MG63 (cell line): ENCODE data around the gene DPP10. TPM values are rescaled to one million over a fixed set of nuclear protein-coding genes. Genes with fewer than 3 reads are reported as not detected.

Experiments used
- DNase-seq: peaks from one replicate; pipeline ENCODE4 v3.0.0-alpha.2; 2020
- H3K27me3 ChIP-seq: fragments of 250-450 bp; sonication (Bioruptor Pico); 2 replicates; pipeline ENCODE4 v1.5.1; 2020; ENCODE audit warnings: mild to moderate bottlenecking, moderate library complexity
- H3K36me3 ChIP-seq: fragments of 250-450 bp; sonication (Bioruptor Pico); 2 replicates; pipeline ENCODE4 v1.5.1; 2020; ENCODE audit warnings: mild to moderate bottlenecking, moderate library complexity
- H3K4me3 ChIP-seq: fragments of 250-450 bp; sonication (Bioruptor Pico); 2 replicates; pipeline ENCODE4 v1.5.1; 2020; ENCODE audit warnings: mild to moderate bottlenecking, moderate library complexity
- H3K9me3 ChIP-seq: fragments of 250-450 bp; sonication (Bioruptor Pico); 2 replicates; pipeline ENCODE4 v1.5.1; 2020; ENCODE audit warnings: mild to moderate bottlenecking, moderate library complexity
- total RNA-seq: library from RNA; depleted of rRNA; stranded (reverse); fragments of >200 nt; shearing (Covaris generic); gene quantifications from 2 replicates; pipeline ENCODE4 v1.2.3, GENCODE V29; 2014; ENCODE audit warnings: low replicate concordance

Gene DPP10
- total RNA-seq, 1 experiment from 2014 or later = 6.4 TPM

- H3K27me3 ChIP-seq = no peaks in the 10 kb centered on the region
- DNase-seq = no peak
- H3K36me3 ChIP-seq = no peaks in the 10 kb centered on the region
- H3K9me3 ChIP-seq = no peaks in the 10 kb centered on the region
- no peak overlapping the region for H3K4me3 ChIP-seq
These were observed 347.5 kb downstream of the DPP10 start for GRCh38 chr2:114789989-114790388.

GRCh38 chr2:114797540-114797939 lies 355.1 kb downstream of the DPP10 start:
- H3K36me3 ChIP-seq = no peaks in the 10 kb centered on the region
- no peak for DNase-seq
- H3K9me3 ChIP-seq = no peaks in the 10 kb centered on the region
- no peaks in the 10 kb centered on the region; the same call in 1 of the 2 replicates for H3K27me3 ChIP-seq
- no peak overlapping the region for H3K4me3 ChIP-seq

GRCh38 chr2:114797942-114798341 lies 355.5 kb downstream of the DPP10 start:
- Histone ChIP-seq H3K9me3 (no peaks in the 10 kb centered on the region), H3K36me3 (no peaks in the 10 kb centered on the region), H3K27me3 (no peaks in the 10 kb centered on the region; the same call in 1 of the 2 replicates), H3K4me3 (no peak overlapping the region)
- DNase-seq = no peak

GRCh38 chr2:114800371-114800770 lies 357.9 kb downstream of the DPP10 start:
- H3K36me3 ChIP-seq = no peaks in the 10 kb centered on the region
- H3K27me3 ChIP-seq = no peaks in the 10 kb centered on the region; the same call in 1 of the 2 replicates
- no peaks in the 10 kb centered on the region for H3K9me3 ChIP-seq
- no peak overlapping the region for H3K4me3 ChIP-seq
- no peak for DNase-seq

- Histone ChIP-seq H3K9me3 (no peaks in the 10 kb centered on the region), H3K36me3 (no peaks in the 10 kb centered on the region), H3K27me3 (no peaks in the 10 kb centered on the region), H3K4me3 (no peak overlapping the region)
- DNase-seq = no peak
These were observed 362.8 kb downstream of the DPP10 start for GRCh38 chr2:114805195-114805594.

- no peaks in the 10 kb centered on the region for H3K27me3 ChIP-seq
- no peak for DNase-seq
- no peaks in the 10 kb centered on the region for H3K9me3 ChIP-seq
- no peak overlapping the region for H3K4me3 ChIP-seq
- H3K36me3 ChIP-seq = no peaks in the 10 kb centered on the region
These were observed 367.7 kb downstream of the DPP10 start for GRCh38 chr2:114810092-114810491.

- H3K9me3 ChIP-seq = no peaks in the 10 kb centered on the region
- H3K27me3 ChIP-seq = no peaks in the 10 kb centered on the region
- no peak overlapping the region for H3K4me3 ChIP-seq
- DNase-seq = peak; percentile 47
- no peaks in the 10 kb centered on the region for H3K36me3 ChIP-seq
These were observed 369.8 kb downstream of the DPP10 start for GRCh38 chr2:114812261-114812660.

GRCh38 chr2:114814355-114814754 lies 371.9 kb downstream of the DPP10 start:
- no peaks in the 10 kb centered on the region for H3K36me3 ChIP-seq
- no peak overlapping the region for H3K4me3 ChIP-seq
- DNase-seq = no peak
- H3K9me3 ChIP-seq = no peaks in the 10 kb centered on the region
- H3K27me3 ChIP-seq = no peaks in the 10 kb centered on the region

- no peaks in the 10 kb centered on the region for H3K36me3 ChIP-seq
- H3K9me3 ChIP-seq = no peaks in the 10 kb centered on the region
- no peak overlapping the region for H3K4me3 ChIP-seq
- DNase-seq = no peak
- H3K27me3 ChIP-seq = no peaks in the 10 kb centered on the region
These were observed 378.6 kb downstream of the DPP10 start for GRCh38 chr2:114821055-114821454.

- H3K9me3 ChIP-seq = no peaks in the 10 kb centered on the region
- no peak for DNase-seq
- peaks cover 3% of the 10 kb centered on the region; the same call in 1 of the 2 replicates for H3K27me3 ChIP-seq
- H3K36me3 ChIP-seq = no peaks in the 10 kb centered on the region
- no peak overlapping the region for H3K4me3 ChIP-seq
These were observed 401.5 kb downstream of the DPP10 start for GRCh38 chr2:114843963-114844362.

- H3K27me3 ChIP-seq = no peaks in the 10 kb centered on the region
- H3K36me3 ChIP-seq = no peaks in the 10 kb centered on the region
- no peak overlapping the region for H3K4me3 ChIP-seq
- H3K9me3 ChIP-seq = no peaks in the 10 kb centered on the region
- DNase-seq = no peak
These were observed 414.8 kb downstream of the DPP10 start for GRCh38 chr2:114857196-114857595.

GRCh38 chr2:114859726-114860510 lies 417.5 kb downstream of the DPP10 start:
- H3K4me3 ChIP-seq = no peak overlapping the region
- H3K36me3 ChIP-seq = no peaks in the 10 kb centered on the region
- H3K9me3 ChIP-seq = no peaks in the 10 kb centered on the region
- DNase-seq = no peak
- no peaks in the 10 kb centered on the region for H3K27me3 ChIP-seq

GRCh38 chr2:114862243-114862642 lies 419.8 kb downstream of the DPP10 start:
- no peak overlapping the region for H3K4me3 ChIP-seq
- no peak for DNase-seq
- H3K36me3 ChIP-seq = no peaks in the 10 kb centered on the region
- H3K27me3 ChIP-seq = no peaks in the 10 kb centered on the region
- no peaks in the 10 kb centered on the region for H3K9me3 ChIP-seq

- DNase-seq = no peak
- no peaks in the 10 kb centered on the region for H3K36me3 ChIP-seq
- no peak overlapping the region for H3K4me3 ChIP-seq
- H3K9me3 ChIP-seq = no peaks in the 10 kb centered on the region
- no peaks in the 10 kb centered on the region for H3K27me3 ChIP-seq
These were observed 422.5 kb downstream of the DPP10 start for GRCh38 chr2:114864901-114865300.

GRCh38 chr2:114880046-114880445 lies 437.6 kb downstream of the DPP10 start:
- H3K27me3 ChIP-seq = no peaks in the 10 kb centered on the region; the same call in 1 of the 2 replicates

GRCh38 chr2:114919985-114920384 lies 477.5 kb downstream of the DPP10 start:
- no peaks in the 10 kb centered on the region for H3K9me3 ChIP-seq
- no peaks in the 10 kb centered on the region for H3K36me3 ChIP-seq
- DNase-seq = no peak
- no peak overlapping the region for H3K4me3 ChIP-seq
- H3K27me3 ChIP-seq = no peaks in the 10 kb centered on the region

More at GRCh38 chr2:114880046-114880445, 437.6 kb downstream of the DPP10 start:
- Histone ChIP-seq H3K4me3 (no peak overlapping the region), H3K9me3 (no peaks in the 10 kb centered on the region), H3K36me3 (no peaks in the 10 kb centered on the region)
- DNase-seq = no peak

- Histone ChIP-seq H3K4me3 (no peak overlapping the region), H3K36me3 (no peaks in the 10 kb centered on the region), H3K27me3 (no peaks in the 10 kb centered on the region), H3K9me3 (no peaks in the 10 kb centered on the region)
- no peak for DNase-seq
These were observed 479.6 kb downstream of the DPP10 start for GRCh38 chr2:114922076-114922475.
